Erythroblast (primary cell): ENCODE results near the gene ZNF865.

Source experiments
- GATA1 ChIP-seq: IDR thresholded peaks from 2 replicates; pipeline ENCODE4 v1.6.1; 2011; ENCODE audit warnings: low read depth, mild to moderate bottlenecking, control low read depth, low read length, moderate library complexity
- POLR2A ChIP-seq: IDR thresholded peaks from 2 replicates; pipeline ENCODE4 v1.6.1; 2011; ENCODE audit warnings: mild to moderate bottlenecking, low read length

DNA sequence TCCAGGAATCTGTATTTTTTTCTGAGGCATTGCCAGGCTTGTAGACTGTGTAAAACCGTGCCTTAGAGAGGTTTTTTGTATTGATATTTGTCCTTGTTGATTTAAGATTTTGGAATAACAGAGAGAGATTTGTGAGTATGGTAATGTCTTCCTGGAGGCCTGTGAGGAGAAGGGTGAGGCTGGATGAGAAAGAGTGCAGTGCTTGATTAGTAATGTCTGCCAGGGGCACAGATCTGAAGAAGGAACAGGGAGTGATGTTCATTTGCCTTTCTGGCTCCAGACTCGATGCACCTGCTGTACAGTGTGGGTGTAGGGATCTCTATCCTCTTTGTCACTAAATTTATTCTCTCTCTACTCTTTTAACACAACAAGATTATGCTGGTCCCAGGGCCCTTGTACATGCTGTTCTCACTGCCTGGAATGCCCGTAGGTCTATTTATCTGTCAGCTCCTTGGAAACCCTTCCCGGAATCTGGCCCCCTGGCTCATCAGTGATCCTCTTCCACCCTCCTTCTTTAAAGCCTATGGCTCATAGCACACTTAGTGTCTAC is 10.4 kb upstream of the ZNF865 start:
- no peak for TF ChIP-seq POLR2A
- TF ChIP-seq GATA1 = no peak
